GM23338 (cell line): ENCODE results near the gene RNGTT. TPM values are rescaled to one million over a fixed set of nuclear protein-coding genes. Genes with fewer than 3 reads are reported as not detected.

Experiments
- ATAC-seq: fragments of 200-7000 bp; cut with Tn5 transposase; 3 replicates; pipeline ENCODE4 v1.9.1; 2020
- DNase-seq: peaks from one replicate; pipeline ENCODE4 v3.0.0-alpha.2; 2015; ENCODE audit warnings: low spot score
- H2AFZ ChIP-seq: fragments of 200-600 bp; sonication (generic); 2 replicates; pipeline ENCODE4 v1.8.0; 2016; ENCODE audit warnings: antibody characterized with exemption, mild to moderate bottlenecking, moderate library complexity
- H3F3A ChIP-seq: fragments of 200-600 bp; sonication (generic); replicated peaks from 2 replicates; pipeline ENCODE4 v1.8.0; 2017; ENCODE audit warnings: antibody characterized with exemption, mixed run types, low read depth
- H3K27ac ChIP-seq: fragments of 200-600 bp; sonication (generic); 2 replicates; pipeline ENCODE4 v1.6.1; 2016; ENCODE audit warnings: low read depth
- H3K27me3 ChIP-seq: fragments of 200-600 bp; sonication (generic); 2 replicates; pipeline ENCODE4 v1.8.0; 2016; ENCODE audit warnings: mild to moderate bottlenecking, mixed run types, moderate library complexity; ENCODE audit not compliant: insufficient read depth
- H3K36me3 ChIP-seq: fragments of 200-600 bp; sonication (generic); 2 replicates; pipeline ENCODE4 v1.8.0; 2016; ENCODE audit warnings: mild to moderate bottlenecking; ENCODE audit not compliant: insufficient read depth
- H3K4me1 ChIP-seq: fragments of 200-600 bp; sonication (generic); 2 replicates; pipeline ENCODE4 v1.8.0; 2016; ENCODE audit warnings: mild to moderate bottlenecking, moderate library complexity; ENCODE audit not compliant: insufficient read depth
- H3K4me2 ChIP-seq: fragments of 200-600 bp; sonication (generic); 2 replicates; pipeline ENCODE4 v1.7.1; 2017; ENCODE audit warnings: mixed run types
- H3K4me3 ChIP-seq: fragments of 200-600 bp; sonication (generic); 2 replicates; pipeline ENCODE4 v1.6.1; 2016; ENCODE audit warnings: mixed run types
- H3K79me2 ChIP-seq: fragments of 200-600 bp; sonication (generic); replicated peaks from 2 replicates; pipeline ENCODE4 v1.8.0; 2017; ENCODE audit warnings: mild to moderate bottlenecking; ENCODE audit not compliant: insufficient read depth
- H3K9me2 ChIP-seq: fragments of 200-600 bp; sonication (generic); 2 replicates; pipeline ENCODE4 v1.8.0; 2017; ENCODE audit not compliant: insufficient read depth
- H4K20me1 ChIP-seq: fragments of 200-600 bp; sonication (generic); replicated peaks from 2 replicates; pipeline ENCODE4 v1.8.0; 2017; ENCODE audit warnings: mild to moderate bottlenecking; ENCODE audit not compliant: insufficient read depth
- H3K27ac Mint-ChIP-seq: 2 replicates; pipeline ENCODE4 v1.8.0; 2020; ENCODE audit warnings: inconsistent platforms, mild to moderate bottlenecking, moderate library complexity, mixed read lengths
- H3K27me3 Mint-ChIP-seq: 3 replicates; pipeline ENCODE4 v1.8.0; 2022; ENCODE audit warnings: low read depth, mild to moderate bottlenecking, moderate library complexity, mixed read lengths, inconsistent platforms; ENCODE audit not compliant: insufficient read depth, poor library complexity
- H3K36me3 Mint-ChIP-seq: 3 replicates; pipeline ENCODE4 v1.8.0; 2021; ENCODE audit warnings: low read depth, mild to moderate bottlenecking, inconsistent platforms, moderate library complexity, mixed read lengths
- H3K4me1 Mint-ChIP-seq: 3 replicates; pipeline ENCODE4 v1.8.0; 2020; ENCODE audit warnings: mild to moderate bottlenecking, inconsistent platforms, mixed read lengths
- H3K4me3 Mint-ChIP-seq: 3 replicates; pipeline ENCODE4 v1.8.0; 2021; ENCODE audit warnings: moderate library complexity, mild to moderate bottlenecking, inconsistent platforms, mixed read lengths
- H3K9me3 Mint-ChIP-seq: 3 replicates; pipeline ENCODE4 v1.8.0; 2020; ENCODE audit warnings: moderate library complexity, mild to moderate bottlenecking, inconsistent platforms, mixed read lengths
- CREB1 ChIP-seq: fragments of 250-450 bp; sonication (Bioruptor Pico); IDR thresholded peaks from 2 replicates; pipeline ENCODE4 v1.5.0; 2020; ENCODE audit warnings: low read depth, mild to moderate bottlenecking, moderate library complexity
- CTCF ChIP-seq, 2 experiments: fragments of 200-600 bp in 1 of 2; sonication (generic) in 1 of 2; conservative IDR thresholded peaks; 2 replicates each; pipeline versions ENCODE4 v1.5.1 to v1.6.1; 2016 to 2017; ENCODE audit warnings: antibody characterized with exemption in 2 of 2, low read depth in 2 of 2, mild to moderate bottlenecking in 2 of 2, moderate library complexity in 1 of 2
- EZH2 ChIP-seq: fragments of 200-600 bp; sonication (generic); IDR thresholded peaks from one replicate; pipeline ENCODE4 v1.8.0; 2017; ENCODE audit warnings: antibody characterized with exemption, mild to moderate bottlenecking, low read depth; ENCODE audit not compliant: unreplicated experiment
- EZH2phosphoT487 ChIP-seq: fragments of 200-600 bp; sonication (generic); IDR thresholded peaks from one replicate; pipeline ENCODE4 v1.8.1; 2018; ENCODE audit warnings: antibody characterized with exemption; ENCODE audit not compliant: unreplicated experiment
- JUNB ChIP-seq: IDR thresholded peaks from one replicate; pipeline ENCODE4 v1.6.1; 2016; ENCODE audit warnings: antibody characterized with exemption; ENCODE audit not compliant: unreplicated experiment
- NANOG ChIP-seq: IDR thresholded peaks from 2 replicates; pipeline ENCODE4 v1.6.1; 2016; ENCODE audit warnings: antibody characterized with exemption, borderline replicate concordance
- POLR2AphosphoS5 ChIP-seq: IDR thresholded peaks from 2 replicates; pipeline ENCODE4 v1.6.1; 2016; ENCODE audit warnings: antibody characterized with exemption, low read depth
- REST ChIP-seq: IDR thresholded peaks from one replicate; pipeline ENCODE4 v1.6.1; 2018; ENCODE audit warnings: antibody characterized with exemption; ENCODE audit not compliant: unreplicated experiment
- STAT1 ChIP-seq: IDR thresholded peaks from one replicate; pipeline ENCODE4 v1.6.1; 2016; ENCODE audit warnings: antibody characterized with exemption; ENCODE audit not compliant: unreplicated experiment
- ZNF114 ChIP-seq: fragments of 250-450 bp; sonication (Bioruptor Pico); IDR thresholded peaks from 2 replicates; pipeline ENCODE4 v1.5.0; 2020; ENCODE audit warnings: mild to moderate bottlenecking, moderate library complexity
- ZNF331 ChIP-seq: fragments of 250-450 bp; sonication (Bioruptor Pico); IDR thresholded peaks from 2 replicates; pipeline ENCODE4 v1.5.0; 2020; ENCODE audit warnings: low read depth, mild to moderate bottlenecking, moderate library complexity
- polyA plus RNA-seq: library from polyadenylated mRNA; unstranded; fragments of >200 nt; fragmentation: Nextera tagmentation; extraction: Ambion mirVana; gene quantifications from 2 replicates; pipeline ENCODE4 v1.2.1, GENCODE V29; 2016
- total RNA-seq: library from RNA; depleted of rRNA; stranded (reverse); fragments of >200 nt; shearing (Covaris generic); gene quantifications from 2 replicates; pipeline ENCODE4 v1.2.3, GENCODE V29; 2014

Gene RNGTT
- total and polyA plus RNA-seq, 2 experiments from 2014 or later = 11.2 to 29.2 TPM

GRCh38 chr6:88741939-88742338 lies 221.5 kb downstream of the RNGTT start:
- no peaks in the 10 kb centered on the region; the same call in 2 of the 3 replicates for H3K9me3 Mint-ChIP-seq
- ATAC-seq = no peak
- H3K4me1 Mint-ChIP-seq = peaks cover 18% of the 10 kb centered on the region; the same call in 2 of the 3 replicates

GRCh38 chr6:88741071-88741470 lies 222.3 kb downstream of the RNGTT start:
- H3K4me1 Mint-ChIP-seq = peaks cover 15% of the 10 kb centered on the region; the same call in 2 of the 3 replicates
- no peak for ATAC-seq
- no peaks in the 10 kb centered on the region for H3K9me2 ChIP-seq
- H3K36me3 ChIP-seq = no peaks in the 10 kb centered on the region
- H3K9me3 Mint-ChIP-seq = no peaks in the 10 kb centered on the region; the same call in 2 of the 3 replicates
- no peaks in the 10 kb centered on the region for H3K27me3 ChIP-seq
- H3K36me3 Mint-ChIP-seq = peaks cover 5% of the 10 kb centered on the region; the same call in 2 of the 3 replicates
- H3K79me2 ChIP-seq = no peaks in the 10 kb centered on the region
- no peaks in the 10 kb centered on the region for H3K4me1 ChIP-seq
- H3F3A ChIP-seq = no peaks in the 10 kb centered on the region
- H3K27ac ChIP-seq = no peak overlapping the region
- H3K4me2 ChIP-seq = no peak overlapping the region
- H2AFZ ChIP-seq = no peak overlapping the region
- DNase-seq = no peak
- H3K4me3 Mint-ChIP-seq = no peak overlapping the region
- H3K27ac Mint-ChIP-seq = no peak overlapping the region
- H3K27me3 Mint-ChIP-seq = no peaks in the 10 kb centered on the region
- H4K20me1 ChIP-seq = no peaks in the 10 kb centered on the region
- no peak overlapping the region for H3K4me3 ChIP-seq
- no peak for TF ChIP-seq ZNF114 (CRISPR knock-in tag)
- no peak for TF ChIP-seq NANOG
- no peak for TF ChIP-seq CTCF (conservative IDR thresholded peaks at IDR 0.05; ENCODE audit: low read depth in 2 of 2)
- TF ChIP-seq CREB1 = no peak
- TF ChIP-seq ZNF331 (CRISPR knock-in tag) = no peak
- TF ChIP-seq REST = no peak
- TF ChIP-seq POLR2AphosphoS5 = no peak
- no peak for TF ChIP-seq EZH2phosphoT487
- TF ChIP-seq STAT1 = no peak

More at GRCh38 chr6:88741939-88742338, 221.5 kb downstream of the RNGTT start:
- Mint-ChIP-seq H3K27ac (no peak overlapping the region), H3K27me3 (no peaks in the 10 kb centered on the region), H3K36me3 (peaks cover 5% of the 10 kb centered on the region; the same call in 2 of the 3 replicates), H3K4me3 (no peak overlapping the region)
- Histone ChIP-seq H3K27ac (no peak overlapping the region), H3K9me2 (no peaks in the 10 kb centered on the region), H3K4me2 (no peak overlapping the region), H2AFZ (no peak overlapping the region), H3K4me1 (no peaks in the 10 kb centered on the region), H3K79me2 (no peaks in the 10 kb centered on the region), H3F3A (no peaks in the 10 kb centered on the region), H4K20me1 (no peaks in the 10 kb centered on the region), H3K27me3 (no peaks in the 10 kb centered on the region), H3K4me3 (no peak overlapping the region), H3K36me3 (no peaks in the 10 kb centered on the region)
- no peak for TF ChIP-seq EZH2phosphoT487
- TF ChIP-seq EZH2 = no peak
- TF ChIP-seq CREB1 = no peak
- TF ChIP-seq ZNF114 (CRISPR knock-in tag) = no peak
- TF ChIP-seq POLR2AphosphoS5 = no peak
- TF ChIP-seq STAT1 = no peak
- TF ChIP-seq REST = no peak
- no peak for TF ChIP-seq JUNB
- no peak for DNase-seq
